ENCODE data around the gene VEZT. TPM values are rescaled to one million over a fixed set of nuclear protein-coding genes. Genes with fewer than 3 reads are reported as not detected.

The VEZT gene
- polyA plus RNA-seq, 1 donor from 2014 or later = 219 TPM

DNA sequence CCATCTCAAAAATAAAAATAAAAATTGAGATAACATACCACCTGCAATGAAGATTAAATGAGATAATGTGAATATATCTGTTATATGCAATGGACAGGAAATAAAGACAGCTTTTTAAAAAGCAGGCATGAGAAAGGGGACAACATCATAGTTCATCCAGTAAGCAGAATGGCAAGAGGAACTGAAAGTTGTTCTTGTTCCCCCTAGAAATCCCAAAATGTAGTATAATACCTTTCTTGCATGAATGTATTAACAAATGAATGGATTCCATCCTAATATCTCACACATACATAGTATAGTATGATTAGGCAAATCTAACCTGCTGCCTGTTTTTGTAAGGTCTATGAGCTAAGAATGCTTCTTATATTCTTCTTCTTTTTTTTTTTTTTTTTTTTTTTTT, 31.8 kb upstream of the VEZT start:
- H3K36me3 ChIP-seq (ENCODE audit: insufficient read depth, low read length) = peaks cover 4% of the 10 kb centered on the region
- no peak overlapping the region for H3K9ac ChIP-seq (ENCODE audit: low read length)
- no peak for TF ChIP-seq MXI1 (conservative IDR thresholded peaks at IDR 0.05; ENCODE audit: poor library complexity, severe bottlenecking)
- TF ChIP-seq, protein P1, sequence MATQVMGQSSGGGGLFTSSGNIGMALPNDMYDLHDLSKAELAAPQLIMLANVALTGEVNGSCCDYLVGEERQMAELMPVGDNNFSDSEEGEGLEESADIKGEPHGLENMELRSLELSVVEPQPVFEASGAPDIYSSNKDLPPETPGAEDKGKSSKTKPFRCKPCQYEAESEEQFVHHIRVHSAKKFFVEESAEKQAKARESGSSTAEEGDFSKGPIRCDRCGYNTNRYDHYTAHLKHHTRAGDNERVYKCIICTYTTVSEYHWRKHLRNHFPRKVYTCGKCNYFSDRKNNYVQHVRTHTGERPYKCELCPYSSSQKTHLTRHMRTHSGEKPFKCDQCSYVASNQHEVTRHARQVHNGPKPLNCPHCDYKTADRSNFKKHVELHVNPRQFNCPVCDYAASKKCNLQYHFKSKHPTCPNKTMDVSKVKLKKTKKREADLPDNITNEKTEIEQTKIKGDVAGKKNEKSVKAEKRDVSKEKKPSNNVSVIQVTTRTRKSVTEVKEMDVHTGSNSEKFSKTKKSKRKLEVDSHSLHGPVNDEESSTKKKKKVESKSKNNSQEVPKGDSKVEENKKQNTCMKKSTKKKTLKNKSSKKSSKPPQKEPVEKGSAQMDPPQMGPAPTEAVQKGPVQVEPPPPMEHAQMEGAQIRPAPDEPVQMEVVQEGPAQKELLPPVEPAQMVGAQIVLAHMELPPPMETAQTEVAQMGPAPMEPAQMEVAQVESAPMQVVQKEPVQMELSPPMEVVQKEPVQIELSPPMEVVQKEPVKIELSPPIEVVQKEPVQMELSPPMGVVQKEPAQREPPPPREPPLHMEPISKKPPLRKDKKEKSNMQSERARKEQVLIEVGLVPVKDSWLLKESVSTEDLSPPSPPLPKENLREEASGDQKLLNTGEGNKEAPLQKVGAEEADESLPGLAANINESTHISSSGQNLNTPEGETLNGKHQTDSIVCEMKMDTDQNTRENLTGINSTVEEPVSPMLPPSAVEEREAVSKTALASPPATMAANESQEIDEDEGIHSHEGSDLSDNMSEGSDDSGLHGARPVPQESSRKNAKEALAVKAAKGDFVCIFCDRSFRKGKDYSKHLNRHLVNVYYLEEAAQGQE (IDR thresholded peaks at IDR 0.05; ENCODE audit: borderline replicate concordance) = no peak
- TF ChIP-seq POLR2AphosphoS5 (IDR thresholded peaks at IDR 0.05) = no peak
- TF ChIP-seq, protein P2, sequence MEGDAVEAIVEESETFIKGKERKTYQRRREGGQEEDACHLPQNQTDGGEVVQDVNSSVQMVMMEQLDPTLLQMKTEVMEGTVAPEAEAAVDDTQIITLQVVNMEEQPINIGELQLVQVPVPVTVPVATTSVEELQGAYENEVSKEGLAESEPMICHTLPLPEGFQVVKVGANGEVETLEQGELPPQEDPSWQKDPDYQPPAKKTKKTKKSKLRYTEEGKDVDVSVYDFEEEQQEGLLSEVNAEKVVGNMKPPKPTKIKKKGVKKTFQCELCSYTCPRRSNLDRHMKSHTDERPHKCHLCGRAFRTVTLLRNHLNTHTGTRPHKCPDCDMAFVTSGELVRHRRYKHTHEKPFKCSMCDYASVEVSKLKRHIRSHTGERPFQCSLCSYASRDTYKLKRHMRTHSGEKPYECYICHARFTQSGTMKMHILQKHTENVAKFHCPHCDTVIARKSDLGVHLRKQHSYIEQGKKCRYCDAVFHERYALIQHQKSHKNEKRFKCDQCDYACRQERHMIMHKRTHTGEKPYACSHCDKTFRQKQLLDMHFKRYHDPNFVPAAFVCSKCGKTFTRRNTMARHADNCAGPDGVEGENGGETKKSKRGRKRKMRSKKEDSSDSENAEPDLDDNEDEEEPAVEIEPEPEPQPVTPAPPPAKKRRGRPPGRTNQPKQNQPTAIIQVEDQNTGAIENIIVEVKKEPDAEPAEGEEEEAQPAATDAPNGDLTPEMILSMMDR (IDR thresholded peaks at IDR 0.05; ENCODE audit: poor library complexity, severe bottlenecking) = no peak
- no peak for TF ChIP-seq TAF1 (IDR thresholded peaks at IDR 0.05; ENCODE audit: low read depth)
- TF ChIP-seq EP300 (conservative IDR thresholded peaks at IDR 0.05; ENCODE audit: poor library complexity, severe bottlenecking) = no peak
- TF ChIP-seq SMC3 (conservative IDR thresholded peaks at IDR 0.05; ENCODE audit: poor library complexity) = no peak
- TF ChIP-seq EZH2 (IDR thresholded peaks at IDR 0.05; ENCODE audit: borderline replicate concordance, insufficient read depth, low read length, poor library complexity, severe bottlenecking) = no peak
- no peak for TF ChIP-seq RAD21 (conservative IDR thresholded peaks at IDR 0.05)
- no peaks in the 10 kb centered on the region for H3K79me2 ChIP-seq (replicated peaks; ENCODE audit: insufficient read depth, low read length)
- no peak overlapping the region for H3K4me2 ChIP-seq (ENCODE audit: low read length)
- H3K9me2 ChIP-seq (ENCODE audit: insufficient read depth, low read length) = no peaks in the 10 kb centered on the region
- no peaks in the 10 kb centered on the region for H4K20me1 ChIP-seq (ENCODE audit: insufficient read depth)
- no peaks in the 10 kb centered on the region for H3K9me3 ChIP-seq (ENCODE audit: low read length)
- H3K4me3 ChIP-seq (ENCODE audit: low read length) = no peak overlapping the region
- no peak overlapping the region for H3K27ac ChIP-seq (ENCODE audit: low read length)
- no peak overlapping the region for H2AFZ ChIP-seq (ENCODE audit: low read depth, low read length)
- no peaks in the 10 kb centered on the region for H3F3A ChIP-seq (ENCODE audit: insufficient read depth, low read length, poor library complexity, severe bottlenecking)
- no peaks in the 10 kb centered on the region for H3K27me3 ChIP-seq (ENCODE audit: insufficient read depth, low read depth, low read length)

DNA sequence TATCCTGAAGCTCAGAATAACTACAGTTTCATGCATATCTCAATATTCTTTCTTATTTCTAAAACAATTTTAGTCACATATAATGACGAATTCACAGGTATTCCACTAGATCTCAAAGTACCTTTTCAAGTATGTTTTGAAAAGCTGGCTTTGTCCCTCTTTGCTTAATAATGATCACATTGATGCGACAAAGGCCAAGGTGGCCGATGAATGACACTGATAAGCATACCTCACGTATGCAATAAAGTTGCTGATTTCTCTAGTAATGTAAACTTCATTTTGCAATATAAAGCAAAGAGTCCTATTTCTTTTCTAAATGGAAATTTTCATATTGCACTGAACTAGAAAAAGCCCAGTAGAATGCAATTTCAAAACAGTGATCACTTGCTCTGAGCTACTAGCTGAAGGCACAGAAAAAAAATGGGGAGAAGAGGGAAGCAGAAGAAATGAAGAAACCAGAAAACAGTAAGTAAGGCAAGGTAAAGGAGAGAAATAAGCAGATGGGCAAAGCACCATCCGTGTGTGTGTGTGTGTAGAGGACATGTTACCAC, 29.7 kb upstream of the VEZT start:
- H4K20me1 ChIP-seq (ENCODE audit: insufficient read depth) = no peaks in the 10 kb centered on the region

More for the DNA sequence above, 29.7 kb upstream of the VEZT start:
- TF ChIP-seq POLR2AphosphoS5 (IDR thresholded peaks at IDR 0.05) (no peak), EZH2 (IDR thresholded peaks at IDR 0.05; ENCODE audit: borderline replicate concordance, insufficient read depth, low read length, poor library complexity, severe bottlenecking) (no peak), SMC3 (conservative IDR thresholded peaks at IDR 0.05; ENCODE audit: poor library complexity) (no peak), TAF1 (IDR thresholded peaks at IDR 0.05; ENCODE audit: low read depth) (no peak), EP300 (conservative IDR thresholded peaks at IDR 0.05; ENCODE audit: poor library complexity, severe bottlenecking) (no peak), RAD21 (conservative IDR thresholded peaks at IDR 0.05) (no peak), MXI1 (conservative IDR thresholded peaks at IDR 0.05; ENCODE audit: poor library complexity, severe bottlenecking) (no peak)
- TF ChIP-seq, protein P1 (IDR thresholded peaks at IDR 0.05; ENCODE audit: borderline replicate concordance) = no peak
- TF ChIP-seq, protein P2 (IDR thresholded peaks at IDR 0.05; ENCODE audit: poor library complexity, severe bottlenecking) = no peak
- Histone ChIP-seq H3K9ac (ENCODE audit: low read length) (no peak overlapping the region), H3K36me3 (ENCODE audit: insufficient read depth, low read length) (peaks cover 4% of the 10 kb centered on the region), H3K4me3 (ENCODE audit: low read length) (no peak overlapping the region), H3K9me3 (ENCODE audit: low read length) (no peaks in the 10 kb centered on the region), H3K4me2 (ENCODE audit: low read length) (no peak overlapping the region), H2AFZ (ENCODE audit: low read depth, low read length) (no peak overlapping the region), H3K9me2 (ENCODE audit: insufficient read depth, low read length) (no peaks in the 10 kb centered on the region), H3K27ac (ENCODE audit: low read length) (no peak overlapping the region), H3F3A (ENCODE audit: insufficient read depth, low read length, poor library complexity, severe bottlenecking) (no peaks in the 10 kb centered on the region), H3K27me3 (ENCODE audit: insufficient read depth, low read depth, low read length) (no peaks in the 10 kb centered on the region), H3K79me2 (replicated peaks; ENCODE audit: insufficient read depth, low read length) (peaks cover 4% of the 10 kb centered on the region)
